NCI-H2196 treated with DMSO at 0.1 percent for 48 hours (cell line): ENCODE measurements around the gene OTOL1.

Source experiments
- DNase-seq: peaks from one replicate; lab custom pipeline; 2025; ENCODE audit not compliant: unreplicated experiment; lab: John Stamatoyannopoulos, UW

Gene OTOL1

GRCh38 chr3:161531930-161532329 lies 35.3 kb downstream of the OTOL1 start:
- DNase-seq, result no peak

DNA sequence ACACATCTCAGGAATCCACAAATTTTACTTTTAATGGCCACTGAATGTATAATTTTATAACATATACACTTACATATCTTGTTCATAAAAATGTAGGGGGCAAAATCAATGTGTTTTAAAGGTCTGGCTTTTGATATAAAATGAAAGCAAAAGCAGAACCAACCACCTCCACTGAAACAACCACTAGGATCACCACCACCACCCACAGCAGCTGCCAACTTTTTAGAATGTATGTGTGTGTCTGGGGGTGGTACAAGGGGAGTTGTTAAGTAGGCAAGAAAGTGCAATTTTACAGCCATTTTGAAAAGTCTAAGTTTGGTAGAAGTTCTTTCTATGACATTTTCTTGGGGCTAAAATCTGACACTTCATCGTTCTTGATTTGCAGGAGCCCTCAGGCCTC lies 44.0 kb downstream of the OTOL1 start:
- DNase-seq, result no peak

DNA sequence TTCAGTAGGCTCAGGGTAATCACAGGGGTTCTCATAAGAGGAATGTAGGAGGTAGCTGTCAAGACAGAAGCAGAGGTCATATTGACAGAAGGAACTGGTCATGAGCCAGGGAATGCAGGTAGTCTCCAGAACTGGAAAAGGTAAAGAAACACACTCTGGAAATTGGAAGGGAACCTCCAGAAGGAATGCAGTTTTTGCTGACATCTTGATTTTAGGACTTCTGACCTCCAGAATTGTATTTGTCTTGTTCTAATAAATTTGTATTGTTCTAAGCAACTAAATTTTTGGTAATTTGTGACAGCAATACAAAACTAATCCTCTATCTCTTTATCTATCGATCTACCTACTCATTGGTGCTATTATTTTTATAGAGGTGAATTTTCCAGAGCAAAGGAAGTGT lies 49.2 kb downstream of the OTOL1 start:
- DNase-seq, result no peak

DNA sequence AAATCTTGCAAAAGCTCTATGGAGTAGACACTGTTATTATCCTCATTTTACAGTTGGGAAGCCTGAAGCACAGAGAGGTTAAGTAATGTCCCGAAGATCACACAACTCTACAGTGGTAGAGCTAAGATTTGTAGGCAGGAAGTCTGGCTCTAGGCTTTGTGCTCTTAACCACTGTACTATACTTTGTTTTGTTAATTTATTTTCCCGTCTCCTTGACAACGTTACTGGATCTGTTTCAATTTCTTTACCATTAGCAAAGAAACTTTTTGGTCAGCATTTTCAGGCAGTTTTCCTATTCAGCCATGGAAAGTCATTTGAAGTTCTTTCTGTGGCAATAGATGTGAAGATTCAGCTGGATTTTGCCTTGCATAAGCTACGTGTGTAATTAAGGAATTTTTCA lies 51.7 kb downstream of the OTOL1 start:
- no peak for DNase-seq

DNA sequence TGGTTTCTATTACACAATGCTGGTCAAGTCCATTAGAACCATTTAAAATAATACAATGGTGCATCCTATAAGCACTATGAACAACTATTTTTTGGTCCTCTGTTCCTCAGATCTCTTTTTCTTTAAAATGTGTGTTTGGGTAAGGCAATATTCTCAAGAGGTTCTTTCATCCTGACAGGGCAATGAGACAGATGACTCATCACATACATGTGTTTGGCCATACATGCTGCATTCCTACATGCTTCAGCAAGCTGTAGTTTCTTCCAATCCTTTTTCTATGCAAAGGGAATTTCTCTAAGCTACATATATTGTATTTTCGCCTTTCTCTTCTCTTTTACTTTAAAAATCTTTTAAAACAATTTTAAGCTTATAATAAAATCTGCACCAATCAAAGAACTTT lies 52.7 kb downstream of the OTOL1 start:
- DNase-seq, result no peak

DNA sequence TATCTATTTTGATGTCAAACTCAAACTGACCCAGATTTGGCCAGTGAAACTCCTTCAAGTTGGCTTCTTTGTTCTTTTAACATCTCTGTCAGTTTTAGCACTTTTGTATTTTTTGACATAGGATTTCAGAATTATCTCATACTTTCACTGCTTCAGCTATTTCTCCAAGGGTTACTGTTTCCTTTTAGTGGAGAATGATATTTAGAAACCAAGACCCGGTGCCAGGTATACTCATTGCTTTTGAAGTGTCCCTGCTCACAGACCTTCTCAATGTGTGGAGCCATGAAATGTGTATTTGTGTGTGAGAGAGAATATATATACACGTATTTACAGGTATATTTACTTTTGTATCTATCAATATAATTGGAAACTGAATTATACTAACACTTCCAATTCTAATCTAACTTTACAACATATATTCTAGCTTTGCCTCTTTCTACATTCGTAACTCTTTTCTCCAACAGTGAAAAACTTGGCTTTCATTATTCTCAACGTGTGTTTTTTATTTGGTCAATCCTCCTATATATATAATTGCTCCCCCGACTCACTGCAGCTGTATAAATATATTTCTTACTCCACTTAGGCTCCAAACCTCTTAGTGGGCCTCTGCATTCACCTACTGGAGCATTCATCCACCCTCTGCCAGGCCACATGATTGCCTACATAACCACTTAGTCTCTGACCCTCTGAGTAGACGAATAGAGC lies 54.0 kb downstream of the OTOL1 start:
- DNase-seq, result no peak

DNA sequence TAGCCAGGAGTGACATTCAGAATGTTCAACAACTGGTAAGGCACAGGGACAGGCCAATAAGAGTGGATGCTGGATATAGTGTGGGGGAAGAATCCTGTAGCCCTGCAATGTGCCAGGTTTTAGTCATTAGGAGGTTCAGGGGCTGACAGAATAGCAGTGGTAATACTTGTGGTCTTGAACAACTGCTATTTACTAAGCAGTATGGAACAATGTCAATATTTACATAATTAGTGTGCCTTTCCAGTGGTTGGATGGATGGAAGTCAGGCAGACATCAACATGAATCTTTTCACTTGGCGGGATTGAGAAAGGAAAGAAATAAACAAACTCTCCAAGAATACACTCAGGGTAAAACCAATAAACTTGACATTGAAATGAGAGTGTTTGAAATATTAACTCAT lies 55.1 kb downstream of the OTOL1 start:
- no peak for DNase-seq

- DNase-seq, result no peak
Measured at GRCh38 chr3:161552984-161553560, 56.5 kb downstream of the OTOL1 start.
